NCI-H1694 (cell line): ENCODE data around the gene DYNLT5.
"Not testable (repeated sequence)": the region's sequence is repeated elsewhere in the genome, so short reads cannot be mapped to it uniquely, and the experiment has no call there.

ENCODE experiments used
- DNase-seq: peaks from one replicate; lab custom pipeline; 2025; lab: John Stamatoyannopoulos, UW

DYNLT5 gene

GRCh38 chr1:66750577-66750976, 1.7 kb upstream of the DYNLT5 start:
- no peak for DNase-seq

DNA sequence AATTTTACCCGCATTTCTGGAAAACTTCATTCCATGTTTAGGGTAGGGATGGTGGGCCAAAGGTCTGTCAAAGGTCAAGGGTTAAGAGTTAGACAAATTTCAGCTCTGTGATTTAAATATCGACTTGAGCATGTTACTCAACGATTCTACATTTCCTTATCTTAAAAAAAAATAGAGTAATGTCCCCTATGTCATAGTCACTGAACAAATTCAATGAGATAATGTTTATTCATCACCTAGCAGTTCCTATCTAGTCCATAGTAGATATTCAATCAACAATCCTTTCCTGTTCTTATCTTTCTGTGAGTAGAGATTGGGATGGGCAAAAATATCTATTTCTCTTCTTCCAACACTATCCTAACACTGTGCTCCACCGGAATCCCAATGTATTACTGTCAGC, 1.1 kb upstream of the DYNLT5 start:
- no peak for DNase-seq

- DNase-seq = no peak
Observed at GRCh38 chr1:66752671-66753371, 562 bp downstream of the DYNLT5 start.

- DNase-seq = no peak
Observed at GRCh38 chr1:66757722-66758240, 5.5 kb downstream of the DYNLT5 start.

DNA sequence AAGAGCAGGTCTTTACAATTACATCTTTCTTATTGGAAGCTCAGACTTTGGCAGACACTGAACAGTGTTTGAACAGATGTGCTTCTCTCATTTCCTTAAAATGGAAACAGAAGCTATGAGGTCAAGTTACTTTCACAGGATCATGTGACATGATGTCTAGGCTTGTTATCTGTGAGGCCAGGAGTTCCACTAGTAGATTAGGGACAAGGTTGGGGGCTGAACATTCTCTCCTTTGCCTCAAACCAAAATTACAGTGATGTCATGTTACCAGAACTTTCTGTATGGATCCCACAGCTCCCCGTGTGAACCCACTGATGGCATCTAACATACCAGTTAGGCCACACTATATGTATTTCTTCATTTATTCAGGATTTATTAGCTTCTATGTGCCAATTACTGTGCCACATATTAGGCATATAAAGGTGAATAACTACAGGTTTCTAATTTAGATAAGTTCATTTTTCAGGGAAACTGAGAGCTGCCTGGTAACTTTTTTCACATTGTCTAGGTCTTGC, 6.0 kb downstream of the DYNLT5 start:
- DNase-seq = peak; percentile 48

DNA sequence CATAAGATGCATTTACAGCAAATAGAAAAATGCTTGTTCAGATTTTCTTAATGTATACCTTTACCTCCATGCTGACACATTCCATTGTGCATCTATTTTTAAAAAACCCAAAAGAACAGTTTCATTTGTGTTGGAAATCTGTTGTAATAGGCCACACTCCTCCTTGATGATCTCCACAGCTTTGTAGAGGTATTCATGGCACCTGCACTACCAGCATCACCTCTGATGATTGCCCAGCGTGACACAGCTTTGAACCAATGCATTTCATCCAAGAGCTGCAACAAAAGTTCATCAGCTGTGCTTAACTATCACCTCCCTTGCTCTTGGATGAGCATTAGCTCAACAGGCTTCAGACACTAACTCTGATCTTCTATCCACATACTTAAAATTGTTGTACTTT, 8.2 kb downstream of the DYNLT5 start:
- DNase-seq = no peak

DNA sequence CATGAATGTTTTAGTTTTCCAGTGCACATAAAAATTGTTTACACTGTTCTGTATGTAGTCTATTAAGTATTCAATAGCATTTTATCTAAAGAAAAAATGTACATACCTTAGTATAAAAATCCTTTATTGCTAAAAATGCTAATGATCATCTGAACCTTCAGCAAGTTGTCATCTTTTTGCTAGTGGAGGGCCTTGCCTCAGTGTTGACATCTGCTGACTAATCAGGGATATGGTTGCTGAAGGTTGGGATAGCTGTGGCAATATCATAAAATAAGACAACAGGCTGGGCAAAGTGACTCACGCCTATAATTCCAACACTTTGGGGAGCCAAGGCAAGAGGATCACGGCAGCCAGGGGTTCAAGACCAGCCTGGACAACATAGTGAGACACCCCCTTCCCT, 9.0 kb downstream of the DYNLT5 start:
- no peak for DNase-seq

GRCh38 chr1:66764994-66765578, 12.8 kb downstream of the DYNLT5 start:
- DNase-seq = peak; percentile 66

DNA sequence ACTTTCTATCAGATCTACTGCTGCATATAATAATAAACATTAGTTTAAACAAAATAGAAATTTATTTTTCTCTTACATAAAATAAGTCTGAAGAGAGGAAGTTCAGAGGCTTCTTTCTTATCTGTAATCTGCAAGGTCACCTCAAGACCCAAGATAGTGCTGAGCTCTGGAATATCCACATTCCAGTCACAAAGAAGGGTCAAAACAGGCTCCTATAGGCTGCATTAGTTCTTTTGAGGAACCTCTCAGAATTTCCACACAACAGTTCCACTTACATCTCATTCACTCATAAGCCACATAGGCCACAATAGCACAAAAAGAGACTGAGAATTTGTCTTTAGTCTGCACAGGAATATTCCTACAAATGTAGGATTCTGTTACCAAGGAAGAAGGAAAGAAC, 15.4 kb downstream of the DYNLT5 start:
- DNase-seq = no peak

DNA sequence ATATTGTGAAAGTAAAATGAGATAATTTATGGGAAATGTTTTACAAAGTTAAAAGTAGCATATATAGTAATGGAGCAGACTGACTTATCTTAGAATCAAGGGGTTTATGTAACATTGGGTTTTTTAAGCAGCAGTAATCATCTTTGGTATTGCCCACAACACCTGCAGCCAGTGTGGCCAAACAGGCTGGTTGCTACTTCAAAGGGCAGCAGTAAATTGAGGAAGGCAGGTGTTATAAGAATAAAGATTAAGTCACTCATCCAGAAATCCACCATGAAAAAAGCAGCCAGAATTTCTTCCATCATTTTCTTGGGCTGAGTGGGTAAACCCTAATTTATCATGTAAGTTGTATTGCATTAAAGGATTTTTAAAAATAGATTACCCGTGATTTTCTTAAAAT, 16.7 kb downstream of the DYNLT5 start:
- no peak for DNase-seq

GRCh38 chr1:66769512-66770229, 17.4 kb downstream of the DYNLT5 start:
- no peak for DNase-seq

GRCh38 chr1:66770240-66770639, 18.0 kb downstream of the DYNLT5 start:
- DNase-seq = no peak

DNA sequence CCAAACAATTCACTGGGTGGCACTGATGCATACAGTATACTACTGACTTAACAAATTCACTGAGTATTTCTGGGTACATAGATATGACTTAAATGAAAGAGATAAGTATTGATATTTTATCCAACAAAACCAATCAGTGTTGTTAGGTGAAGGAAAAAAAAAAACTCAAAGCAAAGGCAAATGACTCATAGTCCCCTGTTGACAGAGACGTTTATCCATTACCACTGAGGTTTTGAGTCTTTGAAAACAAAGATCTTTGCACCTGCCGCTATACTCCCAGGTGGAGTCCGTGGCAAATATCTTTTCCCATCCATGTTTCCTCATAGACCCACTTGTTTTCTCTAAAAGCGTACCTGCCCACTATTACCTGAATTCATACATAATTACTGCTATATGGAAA, 18.4 kb downstream of the DYNLT5 start:
- no peak for DNase-seq

DNA sequence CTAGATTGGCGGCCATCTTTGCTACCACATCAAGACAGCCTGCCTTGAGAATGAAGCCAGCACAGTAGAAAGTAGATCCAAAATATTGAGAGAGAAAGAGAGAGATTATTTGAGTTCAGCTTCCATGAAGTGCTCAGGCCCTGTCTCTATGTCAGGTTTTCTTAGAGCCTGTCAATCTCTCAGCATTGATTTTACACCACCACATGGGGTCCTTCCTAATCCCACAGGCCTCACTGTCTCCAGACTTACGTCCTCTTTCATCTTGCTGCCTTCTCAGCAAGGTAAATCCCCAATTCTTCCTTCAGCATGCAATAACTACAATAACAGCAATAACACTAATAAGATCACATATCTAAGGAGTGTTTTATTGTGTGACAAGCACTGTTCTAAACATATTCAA, 21.0 kb downstream of the DYNLT5 start:
- no peak for DNase-seq

DNA sequence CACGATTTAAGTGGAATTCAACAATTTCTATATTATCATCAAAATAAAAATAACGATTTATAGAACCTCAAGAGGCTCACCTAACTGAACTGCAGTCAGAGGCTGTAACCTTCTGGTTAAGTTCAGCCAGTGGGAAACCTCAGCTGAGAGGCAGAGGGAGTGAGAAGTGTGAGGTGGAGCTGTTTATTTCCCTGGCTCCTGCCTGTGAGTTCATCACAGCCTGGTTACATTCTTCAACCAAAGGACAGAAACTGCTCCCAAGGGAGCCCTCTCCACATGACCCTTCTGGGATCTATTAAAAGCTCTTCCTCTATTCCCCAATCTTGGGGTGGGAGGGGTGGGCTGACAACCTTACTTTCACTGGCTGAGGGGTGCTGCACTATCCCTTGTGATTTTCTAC, 22.2 kb downstream of the DYNLT5 start:
- DNase-seq = no peak

GRCh38 chr1:66775646-66776045, 23.4 kb downstream of the DYNLT5 start:
- no peak for DNase-seq

- no peak for DNase-seq
Observed at GRCh38 chr1:66777831-66778230, 25.6 kb downstream of the DYNLT5 start.

DNA sequence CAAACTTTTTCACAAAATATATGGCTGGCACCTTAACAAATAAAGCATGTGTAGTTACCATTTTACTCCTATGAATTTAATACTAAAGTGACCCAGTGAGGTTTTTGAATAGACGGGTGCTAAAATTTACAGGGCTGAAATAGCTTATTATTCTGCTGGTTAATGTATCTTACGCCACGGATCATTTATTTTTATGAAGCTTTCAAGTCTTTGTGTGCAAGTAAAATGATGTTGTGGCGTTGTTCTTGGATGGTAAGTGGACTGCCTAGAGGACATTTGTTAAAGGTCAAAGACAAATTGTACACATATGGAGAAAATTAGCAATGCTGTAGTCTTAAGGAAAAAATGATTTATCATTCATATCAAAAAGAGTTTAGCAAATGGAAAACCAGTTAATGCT, 26.0 kb downstream of the DYNLT5 start:
- no peak for DNase-seq

DNA sequence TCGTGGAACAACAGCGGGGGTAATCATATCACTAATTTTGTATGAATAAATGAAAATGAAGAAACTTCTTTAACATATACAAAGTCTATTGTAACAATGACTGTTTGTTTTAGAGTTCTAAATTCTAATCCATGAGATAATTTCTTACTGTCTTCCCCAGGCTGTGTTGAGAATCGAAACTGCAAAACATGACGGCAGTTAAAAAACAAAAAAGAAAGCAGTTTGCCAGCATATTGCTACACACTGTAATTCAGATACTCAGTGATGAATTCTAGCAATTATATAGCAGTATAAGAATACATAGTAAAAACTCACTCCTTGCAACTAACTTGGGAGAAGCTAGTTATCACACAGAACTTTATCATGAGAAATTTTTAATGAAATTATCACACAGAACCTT, 26.7 kb downstream of the DYNLT5 start:
- DNase-seq = no peak

DNA sequence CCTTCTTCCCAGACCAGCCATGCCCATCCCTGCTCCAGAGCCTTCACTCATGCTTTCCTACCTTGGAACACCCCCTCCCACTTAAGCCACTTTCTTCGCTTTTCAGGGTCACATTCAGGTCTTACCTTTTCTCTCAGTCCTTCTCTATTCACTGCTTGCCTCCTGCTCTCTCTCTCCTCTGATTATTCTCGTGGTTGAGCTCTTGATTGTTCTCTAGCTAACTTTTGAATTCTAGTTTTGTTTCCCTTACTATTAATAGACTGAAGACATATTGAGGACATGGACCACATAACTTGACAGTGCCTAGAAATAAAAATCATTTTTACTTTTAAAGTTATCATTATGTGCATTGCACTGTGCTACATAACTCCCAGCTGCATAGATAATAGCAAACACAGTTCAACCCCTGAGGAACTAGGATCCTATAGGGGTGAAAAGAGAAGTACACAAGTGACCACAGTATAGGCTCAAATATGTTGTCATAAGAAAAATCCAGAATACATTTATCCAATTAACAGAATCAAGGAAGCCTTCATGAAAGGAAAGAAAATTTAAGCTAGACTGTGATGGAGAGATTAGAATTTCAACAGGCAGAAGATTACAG, 27.3 kb downstream of the DYNLT5 start:
- DNase-seq = no peak

DNA sequence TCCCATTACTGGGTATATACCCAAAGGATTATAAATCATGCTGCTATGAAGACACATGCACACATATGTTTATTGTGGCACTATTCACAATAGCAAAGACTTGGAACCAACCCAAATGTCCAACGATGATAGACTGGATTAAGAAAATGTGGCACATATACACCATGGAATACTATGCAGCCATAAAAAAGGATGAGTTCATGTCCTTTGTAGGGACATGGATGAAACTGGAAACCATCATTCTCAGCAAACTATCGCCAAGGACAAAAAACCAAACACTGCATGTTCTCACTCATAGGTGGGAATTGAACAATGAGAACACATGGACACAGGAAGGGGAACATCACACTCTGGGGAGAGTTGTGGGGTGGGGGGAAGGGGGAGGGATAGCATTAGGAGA, 33.5 kb downstream of the DYNLT5 start:
- DNase-seq = not testable (repeated sequence)

DNA sequence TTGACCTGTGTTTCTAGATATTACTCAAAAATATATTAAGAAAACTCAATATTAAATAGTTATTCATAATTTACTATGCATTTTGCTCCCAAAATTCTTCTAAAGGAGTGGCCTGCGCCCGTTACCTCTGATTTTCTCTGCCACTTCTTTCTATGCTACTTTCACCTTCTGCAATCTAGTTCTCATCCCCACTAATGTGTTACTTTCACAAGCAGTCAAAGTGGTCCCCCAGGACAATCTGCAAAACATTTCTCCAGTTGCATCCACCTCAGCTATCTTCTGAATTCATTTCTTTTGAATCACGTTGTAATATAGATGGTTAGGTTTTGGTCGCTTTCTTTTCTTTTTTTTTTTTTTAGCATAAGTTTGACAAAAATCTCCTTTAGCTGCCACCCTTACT, 35.4 kb downstream of the DYNLT5 start:
- no peak for DNase-seq
